ENCODE results near the gene ITGA8.
"Not testable (repeated sequence)": the region's sequence is repeated elsewhere in the genome, so short reads cannot be mapped to it uniquely, and the experiment has no call there.

Gene ITGA8

GRCh38 chr10:15545884-15546283, 173.8 kb downstream of the ITGA8 start:
- no peak for DNase-seq

- no peak for DNase-seq
These were observed 174.5 kb downstream of the ITGA8 start for GRCh38 chr10:15545266-15545665.

GRCh38 chr10:15543994-15544393, 175.7 kb downstream of the ITGA8 start:
- DNase-seq: no peak

GRCh38 chr10:15542817-15543216, 176.9 kb downstream of the ITGA8 start:
- DNase-seq: no peak

- DNase-seq: no peak
These were observed 178.3 kb downstream of the ITGA8 start for GRCh38 chr10:15541376-15541775.

- DNase-seq: no peak
These were observed 179.0 kb downstream of the ITGA8 start for GRCh38 chr10:15540727-15541126.

GRCh38 chr10:15539262-15539661, 180.5 kb downstream of the ITGA8 start:
- DNase-seq: no peak

- DNase-seq: not testable (repeated sequence)
These were observed 184.7 kb downstream of the ITGA8 start for GRCh38 chr10:15534928-15535538.

- DNase-seq: no peak
These were observed 187.6 kb downstream of the ITGA8 start for GRCh38 chr10:15531927-15532722.

GRCh38 chr10:15528859-15529239, 190.9 kb downstream of the ITGA8 start:
- DNase-seq: no peak

GRCh38 chr10:15526754-15527153, 193.0 kb downstream of the ITGA8 start:
- DNase-seq: no peak

GRCh38 chr10:15521328-15521903, 198.3 kb downstream of the ITGA8 start:
- DNase-seq: no peak

- no peak for DNase-seq
These were observed 201.5 kb downstream of the ITGA8 start for GRCh38 chr10:15518250-15518649.

- no peak for DNase-seq
These were observed 203.3 kb downstream of the ITGA8 start for GRCh38 chr10:15516256-15517085.

- DNase-seq: no peak
These were observed 204.5 kb downstream of the ITGA8 start for GRCh38 chr10:15515202-15515601.

- DNase-seq: no peak
These were observed 208.8 kb downstream of the ITGA8 start for GRCh38 chr10:15510963-15511362.

GRCh38 chr10:15505329-15505728, 214.4 kb downstream of the ITGA8 start:
- DNase-seq: no peak

- DNase-seq: no peak
These were observed 215.5 kb downstream of the ITGA8 start for GRCh38 chr10:15504101-15504840.

GRCh38 chr10:15494850-15495506, 224.7 kb downstream of the ITGA8 start:
- DNase-seq: no peak

GRCh38 chr10:15491856-15492642, 227.7 kb downstream of the ITGA8 start:
- DNase-seq: no peak

- DNase-seq: no peak
These were observed 230.3 kb downstream of the ITGA8 start for GRCh38 chr10:15489431-15489830.

Measured in stimulated activated CD4-positive, alpha-beta T cell treated with anti-CD3 and anti-CD28 coated beads, Interleukin-12 subunit alpha, Interleukin-12 subunit beta, amount 100 ng/mL, for 4 hours (primary cell).